ENCODE measurements around the gene RIC8A. TPM values are rescaled to one million over a fixed set of nuclear protein-coding genes. Genes with fewer than 3 reads are reported as not detected.

The RIC8A gene
- total RNA-seq, 3 donors from 2014 or later (not counting 1 experiment from before 2014, with no cell fraction given): 102 to 153 (median 106) TPM

DNA sequence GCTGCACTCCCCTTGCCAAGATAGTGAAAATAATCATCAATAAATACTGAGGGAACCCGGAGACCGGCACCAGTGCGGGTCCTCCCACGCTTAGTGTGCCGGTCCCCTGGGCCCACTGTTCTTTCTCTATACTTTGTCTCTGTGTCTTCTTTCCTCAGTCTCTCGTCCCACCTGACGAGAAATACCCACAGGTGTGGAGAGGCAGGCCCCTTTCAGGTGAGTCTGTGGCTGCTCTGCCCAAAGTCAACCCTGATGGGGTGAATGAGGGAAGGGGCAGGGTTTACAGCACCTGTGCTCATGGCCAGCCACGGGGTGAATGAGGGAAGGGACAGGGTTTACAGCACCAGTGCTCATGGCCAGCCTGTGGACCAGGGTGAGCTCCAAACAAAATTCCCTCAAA lies 5.0 kb upstream of the RIC8A start:
- 91% methylated on average over 8 of the region's 8 CpGs for WGBS (ENCODE audit: insufficient coverage)
- Histone ChIP-seq H3K36me3 (ENCODE audit: control insufficient read depth, insufficient read depth, low read length) (peaks cover 27% of the 10 kb centered on the region), H3K27ac (ENCODE audit: low read length) (no peak overlapping the region), H3K4me1 (ENCODE audit: control insufficient read depth, insufficient read depth, low read length) (peaks cover 25% of the 10 kb centered on the region), H3K9me3 (ENCODE audit: control insufficient read depth, insufficient read depth, low read length) (no peaks in the 10 kb centered on the region), H3K27me3 (ENCODE audit: control insufficient read depth, insufficient read depth, low read length) (no peaks in the 10 kb centered on the region), H3K4me3 (ENCODE audit: low read length) (no peak overlapping the region)
- TF ChIP-seq CTCF (IDR thresholded peaks at IDR 0.05): no peak
- H3K27ac Mint-ChIP-seq: peak overlapping the region; percentile 14 to 69
- H3K36me3 Mint-ChIP-seq: no peaks in the 10 kb centered on the region
- DNase-seq (no peak), ATAC-seq (no peak)
- peaks cover 32 to 33% of the 10 kb centered on the region in 2 donors for H3K4me1 Mint-ChIP-seq
- H3K4me3 Mint-ChIP-seq: no peak overlapping the region
- no peaks in the 10 kb centered on the region for H3K27me3 Mint-ChIP-seq (ENCODE audit: low read depth in 2 of 2)
- H3K9me3 Mint-ChIP-seq: no peaks in the 10 kb centered on the region
- intact Hi-C loops (cut with micrococcal nuclease): no loop called here

DNA sequence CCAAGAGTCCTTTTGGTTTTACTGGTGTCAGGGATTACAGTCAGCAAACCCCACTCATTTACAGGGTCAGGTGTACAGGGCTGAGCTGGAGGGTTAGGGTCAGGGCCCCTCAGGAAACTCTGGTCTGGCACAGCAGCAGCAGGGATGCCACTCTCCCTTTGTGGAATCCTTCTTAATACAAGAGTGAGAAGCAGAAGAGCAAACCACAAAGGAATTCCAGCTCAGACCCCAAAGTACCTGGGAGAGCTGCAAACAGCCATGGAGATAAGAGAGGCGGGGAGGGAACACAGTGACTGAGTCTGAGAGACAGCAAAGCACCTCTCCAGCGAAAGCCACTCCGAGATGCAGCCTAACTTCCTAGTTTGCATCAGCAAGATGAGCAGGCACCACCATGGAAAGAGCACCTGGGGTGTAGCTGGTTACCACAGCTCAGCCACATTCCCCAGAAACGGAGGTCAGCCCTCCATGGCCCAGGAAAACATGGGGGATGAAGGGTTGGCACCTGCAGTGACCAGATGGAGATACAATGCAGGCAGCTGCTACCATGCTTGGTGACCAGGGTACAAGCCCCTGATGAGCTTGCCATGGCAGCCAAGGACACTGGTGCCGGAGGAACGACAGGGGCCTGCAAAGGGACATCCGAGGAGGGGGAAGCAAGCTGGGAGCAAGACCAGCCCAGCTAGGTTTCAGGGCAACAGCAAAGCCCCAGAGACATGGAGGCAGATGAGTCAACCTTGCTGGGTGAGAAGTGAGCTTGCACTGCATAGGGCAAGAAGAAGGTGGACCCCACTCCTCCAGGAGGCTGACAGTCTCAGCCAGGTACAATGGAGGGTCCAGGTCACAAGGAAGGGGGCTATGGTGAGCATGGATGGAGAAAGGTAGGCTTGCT lies 4.2 kb upstream of the RIC8A start:
- Mint-ChIP-seq H3K27me3 (ENCODE audit: low read depth in 2 of 2) (no peaks in the 10 kb centered on the region), H3K9me3 (no peaks in the 10 kb centered on the region), H3K27ac (peak overlapping the region; percentile 34 to 35), H3K4me3 (peak overlapping the region; percentile 13), H3K36me3 (no peaks in the 10 kb centered on the region), H3K4me1 (peaks cover 40 to 42% of the 10 kb centered on the region in 2 donors)
- ATAC-seq (no peak), DNase-seq (no peak)
- no peaks in the 10 kb centered on the region for H3K9me3 ChIP-seq (ENCODE audit: control insufficient read depth, insufficient read depth, low read length)
- H3K4me1 ChIP-seq (ENCODE audit: control insufficient read depth, insufficient read depth, low read length): peaks cover 33% of the 10 kb centered on the region
- no peak overlapping the region for H3K27ac ChIP-seq (ENCODE audit: low read length)
- no peak for TF ChIP-seq CTCF (IDR thresholded peaks at IDR 0.05)
- intact Hi-C loops (cut with micrococcal nuclease): no loop called here
- no peaks in the 10 kb centered on the region for H3K27me3 ChIP-seq (ENCODE audit: control insufficient read depth, insufficient read depth, low read length)
- WGBS (ENCODE audit: insufficient coverage): 95% methylated on average over 7 of the region's 7 CpGs
- no peak overlapping the region for H3K4me3 ChIP-seq (ENCODE audit: low read length)
- H3K36me3 ChIP-seq (ENCODE audit: control insufficient read depth, insufficient read depth, low read length): peaks cover 27% of the 10 kb centered on the region

- intact Hi-C loops (cut with micrococcal nuclease): no loop called here
- H3K27me3 Mint-ChIP-seq (ENCODE audit: low read depth in 2 of 2): no peaks in the 10 kb centered on the region
- TF ChIP-seq CTCF (IDR thresholded peaks at IDR 0.05): no peak
- H3K4me1 Mint-ChIP-seq: peaks cover 43 to 46% of the 10 kb centered on the region in 2 donors
- H3K9me3 Mint-ChIP-seq: no peaks in the 10 kb centered on the region
- H3K27me3 ChIP-seq (ENCODE audit: control insufficient read depth, insufficient read depth, low read length): no peaks in the 10 kb centered on the region
- H3K36me3 ChIP-seq (ENCODE audit: control insufficient read depth, insufficient read depth, low read length): peaks cover 27% of the 10 kb centered on the region
- no peaks in the 10 kb centered on the region for H3K9me3 ChIP-seq (ENCODE audit: control insufficient read depth, insufficient read depth, low read length)
- peak overlapping the region; percentile 33 for H3K4me3 Mint-ChIP-seq
- ATAC-seq (no peak), DNase-seq (no peak)
- H3K27ac ChIP-seq (ENCODE audit: low read length): no peak overlapping the region
- WGBS (ENCODE audit: insufficient coverage): 90% methylated on average over 4 of the region's 4 CpGs
- no peaks in the 10 kb centered on the region for H3K36me3 Mint-ChIP-seq
- H3K4me1 ChIP-seq (ENCODE audit: control insufficient read depth, insufficient read depth, low read length): peaks cover 37% of the 10 kb centered on the region
- no peak overlapping the region for H3K27ac Mint-ChIP-seq
- H3K4me3 ChIP-seq (ENCODE audit: low read length): no peak overlapping the region
Measured at GRCh38 chr11:203945-204586, 3.4 kb upstream of the RIC8A start.
